ENCODE results near the gene TRIM14.
"Not testable (repeated sequence)": the region's sequence is repeated elsewhere in the genome, so short reads cannot be mapped to it uniquely, and the experiment has no call there.

DNA sequence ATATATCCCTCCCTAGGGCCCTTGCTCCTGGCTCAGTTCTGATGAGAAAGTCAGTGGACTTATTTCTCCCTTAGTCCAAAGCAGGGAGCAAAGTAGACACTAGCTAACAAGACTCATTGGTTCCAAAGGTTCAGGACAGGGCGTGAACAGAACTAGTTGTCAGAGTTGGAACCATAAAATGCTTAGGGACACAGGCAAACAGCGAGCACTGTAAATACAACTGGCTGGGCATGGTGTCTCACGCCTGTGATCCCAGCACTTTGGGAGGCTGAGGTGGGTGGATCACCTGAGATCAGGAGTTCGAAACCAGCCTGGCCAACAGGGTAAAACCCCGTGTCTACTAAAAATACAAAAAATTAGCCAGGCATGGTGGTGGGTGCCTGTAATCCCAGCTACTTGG lies 99.2 kb downstream of the TRIM14 start:
- TF ChIP-seq, protein P1, sequence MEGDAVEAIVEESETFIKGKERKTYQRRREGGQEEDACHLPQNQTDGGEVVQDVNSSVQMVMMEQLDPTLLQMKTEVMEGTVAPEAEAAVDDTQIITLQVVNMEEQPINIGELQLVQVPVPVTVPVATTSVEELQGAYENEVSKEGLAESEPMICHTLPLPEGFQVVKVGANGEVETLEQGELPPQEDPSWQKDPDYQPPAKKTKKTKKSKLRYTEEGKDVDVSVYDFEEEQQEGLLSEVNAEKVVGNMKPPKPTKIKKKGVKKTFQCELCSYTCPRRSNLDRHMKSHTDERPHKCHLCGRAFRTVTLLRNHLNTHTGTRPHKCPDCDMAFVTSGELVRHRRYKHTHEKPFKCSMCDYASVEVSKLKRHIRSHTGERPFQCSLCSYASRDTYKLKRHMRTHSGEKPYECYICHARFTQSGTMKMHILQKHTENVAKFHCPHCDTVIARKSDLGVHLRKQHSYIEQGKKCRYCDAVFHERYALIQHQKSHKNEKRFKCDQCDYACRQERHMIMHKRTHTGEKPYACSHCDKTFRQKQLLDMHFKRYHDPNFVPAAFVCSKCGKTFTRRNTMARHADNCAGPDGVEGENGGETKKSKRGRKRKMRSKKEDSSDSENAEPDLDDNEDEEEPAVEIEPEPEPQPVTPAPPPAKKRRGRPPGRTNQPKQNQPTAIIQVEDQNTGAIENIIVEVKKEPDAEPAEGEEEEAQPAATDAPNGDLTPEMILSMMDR (conservative IDR thresholded peaks at IDR 0.05; ENCODE audit: low read depth, low read length), result not testable (repeated sequence)
- not testable (repeated sequence) for TF ChIP-seq POLR2A (IDR thresholded peaks at IDR 0.05; ENCODE audit: low read depth, low read length); SMC3 (IDR thresholded peaks at IDR 0.05; ENCODE audit: low read depth, low read length); MAFK (IDR thresholded peaks at IDR 0.05; ENCODE audit: low read depth, low read length); CHD1 (IDR thresholded peaks at IDR 0.05; ENCODE audit: low read depth, low read length); RCOR1 (IDR thresholded peaks at IDR 0.05; ENCODE audit: insufficient replicate concordance, low read length); BHLHE40 (IDR thresholded peaks at IDR 0.05; ENCODE audit: low read depth, low read length); CEBPB (IDR thresholded peaks at IDR 0.05; ENCODE audit: low read depth, low read length); RAD21 (IDR thresholded peaks at IDR 0.05; ENCODE audit: low read length)
- TF ChIP-seq, protein P2, sequence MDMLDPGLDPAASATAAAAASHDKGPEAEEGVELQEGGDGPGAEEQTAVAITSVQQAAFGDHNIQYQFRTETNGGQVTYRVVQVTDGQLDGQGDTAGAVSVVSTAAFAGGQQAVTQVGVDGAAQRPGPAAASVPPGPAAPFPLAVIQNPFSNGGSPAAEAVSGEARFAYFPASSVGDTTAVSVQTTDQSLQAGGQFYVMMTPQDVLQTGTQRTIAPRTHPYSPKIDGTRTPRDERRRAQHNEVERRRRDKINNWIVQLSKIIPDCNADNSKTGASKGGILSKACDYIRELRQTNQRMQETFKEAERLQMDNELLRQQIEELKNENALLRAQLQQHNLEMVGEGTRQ (IDR thresholded peaks at IDR 0.05; ENCODE audit: low read depth, low read length), result not testable (repeated sequence)

Data from IMR-90 (cell line).